Measurements from ENCODE around the gene ZNHIT6.

The ZNHIT6 gene

DNA sequence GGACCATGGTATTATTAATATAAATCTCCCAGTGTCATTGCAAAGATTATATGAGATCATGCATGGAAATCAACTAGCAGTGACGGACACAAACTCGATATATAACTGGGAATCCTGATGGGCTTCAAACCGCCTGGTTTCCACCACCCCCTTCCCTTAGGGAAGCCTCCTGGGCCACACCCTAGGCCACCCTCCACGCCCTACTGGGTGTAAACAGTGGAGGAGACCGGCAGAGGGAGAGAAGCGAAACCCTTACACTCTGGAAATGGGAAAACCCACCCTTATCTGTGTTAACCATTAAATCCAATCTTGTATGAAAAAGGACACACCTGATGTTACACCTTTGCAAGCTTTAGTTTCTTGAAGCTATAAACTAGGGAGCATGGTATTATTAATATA, 595 bp upstream of the ZNHIT6 start:
- Histone ChIP-seq H3K18ac (ENCODE audit: low read length) (no peak overlapping the region), H3K9me3 (replicated peaks in 1 of 2; ENCODE audit: control insufficient read depth in 2 of 2, insufficient read depth in 1 of 2, low read depth in 1 of 2, low read length in 2 of 2) (peaks cover 0 to 5% of the 10 kb centered on the region in 2 donors), H3K27me3 (ENCODE audit: control insufficient read depth in 3 of 3, insufficient read depth in 3 of 3, low read depth in 1 of 3, low read length in 3 of 3) (no peaks in the 10 kb centered on the region), H4K8ac (ENCODE audit: low read depth, low read length) (no peak overlapping the region), H3K4ac (ENCODE audit: low read length) (no peak overlapping the region), H2BK15ac (ENCODE audit: low read length) (no peak overlapping the region), H2BK12ac (ENCODE audit: low read length) (no peak overlapping the region), H3K36me3 (replicated peaks in 1 of 2; ENCODE audit: control insufficient read depth in 2 of 2, insufficient read depth in 2 of 2, low read length in 2 of 2) (peaks cover 2 to 25% of the 10 kb centered on the region in 2 donors), H4K91ac (ENCODE audit: low read depth, low read length, poor library complexity) (no peak overlapping the region), H3K23ac (ENCODE audit: low read depth, low read length, poor library complexity) (no peak overlapping the region), H3K27ac (replicated peaks; ENCODE audit: low read length) (peak overlapping the region; percentile 73), H2AK5ac (ENCODE audit: low read depth, low read length) (no peak overlapping the region), H2BK5ac (ENCODE audit: low read length) (no peak overlapping the region), H3K9ac (ENCODE audit: low read depth, low read length, poor library complexity) (no peak overlapping the region), H3K4me3 (ENCODE audit: low read length in 2 of 2) (peak overlapping the region in 1 of 2 donors; percentile 67), H2BK120ac (ENCODE audit: low read depth, low read length) (no peak overlapping the region), H3K4me2 (ENCODE audit: insufficient read depth, low read length, poor library complexity, severe bottlenecking) (peak overlapping the region; percentile 53), H3K4me1 (ENCODE audit: control insufficient read depth in 2 of 2, insufficient read depth in 1 of 2, low read depth in 1 of 2, low read length in 2 of 2) (peaks cover 0 to 6% of the 10 kb centered on the region in 2 donors), H3K14ac (ENCODE audit: low read length) (no peak overlapping the region), H2AFZ (ENCODE audit: low read length) (peak overlapping the region; percentile 87), H3K79me1 (ENCODE audit: low read depth, low read length) (no peaks in the 10 kb centered on the region)
- no peak for DNase-seq (ENCODE audit: low spot score)
- no CpG with 5 or more reads among the region's 6 CpGs for WGBS, 2 donors (ENCODE audit: extremely low coverage in 2 of 2, insufficient read length in 2 of 2, insufficient replicate concordance in 1 of 2)

DNA sequence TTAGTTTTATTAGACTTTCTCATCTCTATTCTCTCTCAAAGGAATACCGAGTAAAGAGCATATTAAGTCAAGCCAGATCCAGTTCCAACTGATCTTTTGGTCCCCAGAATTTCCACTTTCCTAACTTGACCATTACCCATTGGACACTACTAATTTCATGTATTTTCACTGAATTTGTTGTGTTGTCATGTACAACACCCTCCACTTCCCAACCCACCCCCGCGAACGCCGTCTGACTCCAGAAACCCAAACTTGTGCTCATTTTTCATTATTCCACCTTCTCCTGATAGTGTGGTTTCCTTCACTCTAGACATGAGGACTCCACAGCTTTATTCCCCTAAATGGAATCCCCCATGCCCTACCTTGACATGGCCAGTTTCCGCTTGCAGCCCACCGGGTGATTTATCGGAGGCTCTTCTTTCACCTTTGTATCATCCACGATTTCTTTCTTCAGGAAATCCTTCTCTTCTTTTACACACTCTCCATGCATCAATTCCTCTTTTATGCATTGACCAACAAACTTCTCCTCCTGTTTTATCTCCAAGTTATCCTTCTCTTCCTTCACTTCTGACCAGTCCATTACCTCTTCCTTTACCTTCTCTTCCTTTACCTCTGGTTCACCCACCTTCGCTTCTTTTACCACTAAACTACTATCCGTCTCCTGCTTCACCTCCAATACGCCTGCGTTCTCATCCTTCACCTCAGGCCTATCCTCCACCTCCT, 805 bp downstream of the ZNHIT6 start:
- Histone ChIP-seq H3K79me1 (ENCODE audit: low read depth, low read length) (no peaks in the 10 kb centered on the region), H2BK12ac (ENCODE audit: low read length) (no peak overlapping the region), H4K8ac (ENCODE audit: low read depth, low read length) (no peak overlapping the region), H3K23ac (ENCODE audit: low read depth, low read length, poor library complexity) (peak overlapping the region; percentile 44), H3K14ac (ENCODE audit: low read length) (no peak overlapping the region), H2BK5ac (ENCODE audit: low read length) (no peak overlapping the region), H3K27me3 (ENCODE audit: control insufficient read depth in 3 of 3, insufficient read depth in 3 of 3, low read depth in 1 of 3, low read length in 3 of 3) (no peaks in the 10 kb centered on the region), H2BK15ac (ENCODE audit: low read length) (no peak overlapping the region), H2BK120ac (ENCODE audit: low read depth, low read length) (no peak overlapping the region), H2AFZ (ENCODE audit: low read length) (peak overlapping the region; percentile 87), H3K36me3 (replicated peaks in 1 of 2; ENCODE audit: control insufficient read depth in 2 of 2, insufficient read depth in 2 of 2, low read length in 2 of 2) (peaks cover 2 to 39% of the 10 kb centered on the region in 2 donors), H3K4me2 (ENCODE audit: insufficient read depth, low read length, poor library complexity, severe bottlenecking) (peak overlapping the region; percentile 77), H3K18ac (ENCODE audit: low read length) (peak overlapping the region; percentile 87), H4K91ac (ENCODE audit: low read depth, low read length, poor library complexity) (no peak overlapping the region), H3K4ac (ENCODE audit: low read length) (no peak overlapping the region), H2AK5ac (ENCODE audit: low read depth, low read length) (no peak overlapping the region), H3K4me3 (ENCODE audit: low read length in 2 of 2) (peak overlapping the region; percentile 67 to 93), H3K9me3 (replicated peaks in 1 of 2; ENCODE audit: control insufficient read depth in 2 of 2, insufficient read depth in 1 of 2, low read depth in 1 of 2, low read length in 2 of 2) (peaks cover 0 to 6% of the 10 kb centered on the region in 2 donors), H3K9ac (ENCODE audit: low read depth, low read length, poor library complexity) (peak overlapping the region; percentile 82), H3K4me1 (ENCODE audit: control insufficient read depth in 2 of 2, insufficient read depth in 1 of 2, low read depth in 1 of 2, low read length in 2 of 2) (peaks cover 0 to 6% of the 10 kb centered on the region in 2 donors), H3K27ac (replicated peaks; ENCODE audit: low read length) (peak overlapping the region; percentile 91)
- WGBS, 2 donors (ENCODE audit: extremely low coverage in 2 of 2, insufficient read length in 2 of 2, insufficient replicate concordance in 1 of 2) = no CpG with 5 or more reads among the region's 13 CpGs
- no peak for DNase-seq (ENCODE audit: low spot score)

DNA sequence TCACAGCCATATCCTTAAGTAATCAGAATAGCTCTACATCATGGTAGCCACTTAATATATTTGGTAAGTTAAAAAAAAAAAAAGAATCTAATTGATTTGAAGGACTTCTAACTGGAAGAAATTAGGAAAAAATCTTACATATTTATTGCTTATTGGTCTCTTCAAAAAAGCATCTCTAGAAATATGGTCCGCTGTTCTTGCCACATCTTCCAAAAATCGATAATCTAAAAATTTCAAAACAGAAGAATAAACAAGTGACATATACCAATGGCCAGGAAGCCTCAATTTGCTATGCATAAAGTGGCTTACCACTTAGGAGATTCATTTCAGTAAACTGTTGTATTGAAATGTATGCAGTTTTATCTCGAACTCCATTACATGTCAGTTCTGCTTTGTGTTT, 2.3 kb downstream of the ZNHIT6 start:
- no peaks in the 10 kb centered on the region for H3K27me3 ChIP-seq (ENCODE audit: control insufficient read depth in 3 of 3, insufficient read depth in 3 of 3, low read depth in 1 of 3, low read length in 3 of 3)
- peaks cover 0 to 6% of the 10 kb centered on the region in 2 donors for H3K4me1 ChIP-seq (ENCODE audit: control insufficient read depth in 2 of 2, insufficient read depth in 1 of 2, low read depth in 1 of 2, low read length in 2 of 2)
- DNase-seq (ENCODE audit: low spot score) = no peak
- no CpG with 5 or more reads among the region's 3 CpGs for WGBS, 2 donors (ENCODE audit: extremely low coverage in 2 of 2, insufficient read length in 2 of 2, insufficient replicate concordance in 1 of 2)
- no peak overlapping the region for H2BK5ac ChIP-seq (ENCODE audit: low read length)
- no peak overlapping the region for H3K27ac ChIP-seq (replicated peaks; ENCODE audit: low read length)
- no peak overlapping the region for H3K14ac ChIP-seq (ENCODE audit: low read length)
- no peak overlapping the region for H2BK12ac ChIP-seq (ENCODE audit: low read length)
- H2AK5ac ChIP-seq (ENCODE audit: low read depth, low read length) = no peak overlapping the region
- H4K8ac ChIP-seq (ENCODE audit: low read depth, low read length) = no peak overlapping the region
- no peak overlapping the region for H3K4ac ChIP-seq (ENCODE audit: low read length)
- H3K36me3 ChIP-seq (replicated peaks in 1 of 2; ENCODE audit: control insufficient read depth in 2 of 2, insufficient read depth in 2 of 2, low read length in 2 of 2) = peaks cover 3 to 54% of the 10 kb centered on the region in 2 donors
- no peak overlapping the region for H2BK15ac ChIP-seq (ENCODE audit: low read length)
- no peak overlapping the region for H4K91ac ChIP-seq (ENCODE audit: low read depth, low read length, poor library complexity)
- H2BK120ac ChIP-seq (ENCODE audit: low read depth, low read length) = no peak overlapping the region
- H3K9ac ChIP-seq (ENCODE audit: low read depth, low read length, poor library complexity) = no peak overlapping the region
- H3K9me3 ChIP-seq (replicated peaks in 1 of 2; ENCODE audit: control insufficient read depth in 2 of 2, insufficient read depth in 1 of 2, low read depth in 1 of 2, low read length in 2 of 2) = peaks cover 0 to 6% of the 10 kb centered on the region in 2 donors
- no peaks in the 10 kb centered on the region for H3K79me1 ChIP-seq (ENCODE audit: low read depth, low read length)
- H3K4me3 ChIP-seq (ENCODE audit: low read length in 2 of 2) = no peak overlapping the region
- no peak overlapping the region for H3K18ac ChIP-seq (ENCODE audit: low read length)
- no peak overlapping the region for H3K4me2 ChIP-seq (ENCODE audit: insufficient read depth, low read length, poor library complexity, severe bottlenecking)
- H3K23ac ChIP-seq (ENCODE audit: low read depth, low read length, poor library complexity) = no peak overlapping the region
- no peak overlapping the region for H2AFZ ChIP-seq (ENCODE audit: low read length)

DNA sequence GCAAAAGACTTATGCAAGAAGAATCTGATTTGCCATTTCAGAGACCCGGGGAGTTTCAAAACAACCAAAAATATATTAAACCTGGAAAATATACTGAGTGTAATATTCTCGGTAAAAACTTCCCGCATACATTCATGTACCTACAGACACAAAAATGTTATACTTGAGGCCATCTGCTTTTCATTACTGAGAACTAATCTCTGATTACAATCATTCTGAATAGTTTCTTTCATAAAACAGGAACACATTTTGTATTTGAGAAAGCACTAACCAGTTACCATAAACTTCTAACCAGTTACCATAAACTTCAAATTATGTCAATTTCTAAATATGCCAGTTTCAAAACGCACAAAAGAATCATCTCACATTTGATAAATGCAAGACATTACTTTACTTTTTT, 7.8 kb downstream of the ZNHIT6 start:
- H3K36me3 ChIP-seq (replicated peaks in 1 of 2; ENCODE audit: control insufficient read depth in 2 of 2, insufficient read depth in 2 of 2, low read length in 2 of 2) = peaks cover 3 to 80% of the 10 kb centered on the region in 2 donors
- H3K27me3 ChIP-seq (ENCODE audit: control insufficient read depth in 3 of 3, insufficient read depth in 3 of 3, low read depth in 1 of 3, low read length in 3 of 3) = no peaks in the 10 kb centered on the region
- DNase-seq (ENCODE audit: low spot score) = no peak

More for the DNA sequence above, 7.8 kb downstream of the ZNHIT6 start:
- H3K27ac ChIP-seq (replicated peaks; ENCODE audit: low read length) = no peak overlapping the region
- H2AK5ac ChIP-seq (ENCODE audit: low read depth, low read length) = no peak overlapping the region
- no peak overlapping the region for H2BK15ac ChIP-seq (ENCODE audit: low read length)
- WGBS, 2 donors (ENCODE audit: extremely low coverage in 2 of 2, insufficient read length in 2 of 2, insufficient replicate concordance in 1 of 2) = no CpG with 5 or more reads among the region's 4 CpGs
- H3K9ac ChIP-seq (ENCODE audit: low read depth, low read length, poor library complexity) = no peak overlapping the region
- no peak overlapping the region for H3K23ac ChIP-seq (ENCODE audit: low read depth, low read length, poor library complexity)
- no peak overlapping the region for H4K91ac ChIP-seq (ENCODE audit: low read depth, low read length, poor library complexity)
- H3K9me3 ChIP-seq (replicated peaks in 1 of 2; ENCODE audit: control insufficient read depth in 2 of 2, insufficient read depth in 1 of 2, low read depth in 1 of 2, low read length in 2 of 2) = peaks cover 0 to 6% of the 10 kb centered on the region in 2 donors
- no peak overlapping the region for H4K8ac ChIP-seq (ENCODE audit: low read depth, low read length)
- H3K4me1 ChIP-seq (ENCODE audit: control insufficient read depth in 2 of 2, insufficient read depth in 1 of 2, low read depth in 1 of 2, low read length in 2 of 2) = no peaks in the 10 kb centered on the region
- no peak overlapping the region for H3K18ac ChIP-seq (ENCODE audit: low read length)
- H2AFZ ChIP-seq (ENCODE audit: low read length) = no peak overlapping the region
- no peak overlapping the region for H2BK12ac ChIP-seq (ENCODE audit: low read length)
- no peak overlapping the region for H3K4me3 ChIP-seq (ENCODE audit: low read length in 2 of 2)
- no peak overlapping the region for H2BK120ac ChIP-seq (ENCODE audit: low read depth, low read length)
- no peak overlapping the region for H2BK5ac ChIP-seq (ENCODE audit: low read length)
- H3K4ac ChIP-seq (ENCODE audit: low read length) = no peak overlapping the region
- H3K4me2 ChIP-seq (ENCODE audit: insufficient read depth, low read length, poor library complexity, severe bottlenecking) = no peak overlapping the region
- no peak overlapping the region for H3K14ac ChIP-seq (ENCODE audit: low read length)
- H3K79me1 ChIP-seq (ENCODE audit: low read depth, low read length) = no peaks in the 10 kb centered on the region
